Activated CD8-positive, alpha-beta T cell treated with anti-CD3 and anti-CD28 coated beads, Interleukin-2, amount 10 ng/mL, durations not matched to agents 7 days and 5 days (primary cell): ENCODE measurements around the gene UBE2F. TPM values are rescaled to one million over a fixed set of nuclear protein-coding genes. Genes with fewer than 3 reads are reported as not detected.

ENCODE experiments used
- ATAC-seq: fragments of 150-1000 bp; cut with Tn5 transposase; one replicate; pipeline ENCODE4 v1.10.0; 2021; ENCODE audit warnings: moderate library complexity
- CTCF ChIA-PET: fragments of 350-600 bp; sonication (Branson Sonifier 250); formaldehyde crosslinking; loops from one replicate; lab custom pipeline; 2021; ENCODE audit warnings: antibody characterized with exemption; lab: Charles Lee
- POLR2A ChIA-PET: fragments of 350-600 bp; sonication (Branson Sonifier 250); formaldehyde crosslinking; loops from one replicate; lab custom pipeline; 2021; ENCODE audit warnings: antibody characterized with exemption; lab: Charles Lee
- DNase-seq: peaks from one replicate; pipeline ENCODE4 v3.0.0-alpha.2; 2020
- H3K27ac Mint-ChIP-seq: one replicate; pipeline ENCODE4 v1.8.0; 2021; ENCODE audit warnings: mild to moderate bottlenecking, mixed read lengths
- H3K27me3 Mint-ChIP-seq: one replicate; pipeline ENCODE4 v1.8.0; 2021; ENCODE audit warnings: low read depth, mixed read lengths
- H3K36me3 Mint-ChIP-seq: one replicate; pipeline ENCODE4 v1.8.0; 2021; ENCODE audit warnings: low read depth, mixed read lengths
- H3K4me1 Mint-ChIP-seq: one replicate; pipeline ENCODE4 v1.8.0; 2021; ENCODE audit warnings: low read depth, mixed read lengths
- H3K4me3 Mint-ChIP-seq: one replicate; pipeline ENCODE4 v1.8.0; 2021; ENCODE audit warnings: mild to moderate bottlenecking, mixed read lengths
- H3K9me3 Mint-ChIP-seq: one replicate; pipeline ENCODE4 v1.8.0; 2022; ENCODE audit warnings: mixed read lengths; ENCODE audit not compliant: insufficient read depth
- total RNA-seq, 2 experiments: library from RNA; stranded (reverse); gene quantifications; one replicate each; pipeline ENCODE4 v1.2.3, GENCODE V29; 2021

Gene UBE2F
- total RNA-seq, 2 experiments from 2014 or later = 70.2 to 71.9 TPM

GRCh38 chr2:238004077-238004830 is 37.4 kb downstream of the UBE2F start:
- Mint-ChIP-seq H3K36me3 (peaks cover 47% of the 10 kb centered on the region), H3K27me3 (no peaks in the 10 kb centered on the region), H3K27ac (peak overlapping the region; percentile 16), H3K4me3 (no peak overlapping the region), H3K4me1 (peaks cover 44% of the 10 kb centered on the region), H3K9me3 (no peaks in the 10 kb centered on the region)
- POLR2A ChIA-PET = interaction anchor here (1.2 kb wide), 1 partner anchor 37 kb away, joined by 3 read pairs; no protein-coding TSS in a partner anchor
- no peak for DNase-seq
- peak; percentile 10 for ATAC-seq
- CTCF ChIA-PET = interaction anchor here (0.7 to 1.1 kb wide), 2 partner anchors 81 to 198 kb away, joined by 3 to 4 read pairs; no protein-coding TSS in a partner anchor

- ATAC-seq = no peak
Observed at GRCh38 chr2:238005528-238005927, 38.7 kb downstream of the UBE2F start.

GRCh38 chr2:238006510-238006909 is 39.7 kb downstream of the UBE2F start:
- H3K4me1 Mint-ChIP-seq = peaks cover 52% of the 10 kb centered on the region
- H3K4me3 Mint-ChIP-seq = no peak overlapping the region
- H3K9me3 Mint-ChIP-seq = no peaks in the 10 kb centered on the region
- ChIA-PET POLR2A (no interaction called here), CTCF (interaction anchor here (1.2 kb wide), 1 partner anchor 38 kb away, joined by 4 read pairs; no protein-coding TSS in a partner anchor)
- ATAC-seq (no peak), DNase-seq (no peak)
- no peak overlapping the region for H3K27ac Mint-ChIP-seq
- peaks cover 44% of the 10 kb centered on the region for H3K36me3 Mint-ChIP-seq
- no peaks in the 10 kb centered on the region for H3K27me3 Mint-ChIP-seq

More at GRCh38 chr2:238005528-238005927, 38.7 kb downstream of the UBE2F start:
- Mint-ChIP-seq H3K9me3 (no peaks in the 10 kb centered on the region), H3K36me3 (peaks cover 39% of the 10 kb centered on the region), H3K4me3 (no peak overlapping the region), H3K27me3 (no peaks in the 10 kb centered on the region), H3K27ac (no peak overlapping the region), H3K4me1 (peaks cover 46% of the 10 kb centered on the region)
- CTCF ChIA-PET = no interaction called here
- POLR2A ChIA-PET = no interaction called here
- DNase-seq = no peak

- peaks cover 46% of the 10 kb centered on the region for H3K36me3 Mint-ChIP-seq
- H3K4me1 Mint-ChIP-seq = peaks cover 49% of the 10 kb centered on the region
- no peak overlapping the region for H3K4me3 Mint-ChIP-seq
- DNase-seq (no peak), ATAC-seq (no peak)
- H3K27ac Mint-ChIP-seq = no peak overlapping the region
- no peaks in the 10 kb centered on the region for H3K27me3 Mint-ChIP-seq
- ChIA-PET POLR2A (no interaction called here), CTCF (interaction anchor here (2.4 kb wide), 1 partner anchor 39 kb away, joined by 11 read pairs; no protein-coding TSS in a partner anchor)
- H3K9me3 Mint-ChIP-seq = no peaks in the 10 kb centered on the region
Observed at GRCh38 chr2:238007924-238008323, 41.1 kb downstream of the UBE2F start.

- DNase-seq = no peak
- Mint-ChIP-seq H3K36me3 (peaks cover 41% of the 10 kb centered on the region), H3K27me3 (no peaks in the 10 kb centered on the region), H3K9me3 (no peaks in the 10 kb centered on the region), H3K27ac (no peak overlapping the region), H3K4me3 (no peak overlapping the region), H3K4me1 (peaks cover 34% of the 10 kb centered on the region)
- ChIA-PET POLR2A (no interaction called here), CTCF (interaction anchor here (2.4 kb wide), 1 partner anchor 41 kb away, joined by 11 read pairs; no protein-coding TSS in a partner anchor)
- peak; percentile 39 for ATAC-seq
Observed at GRCh38 chr2:238009563-238009962, 42.7 kb downstream of the UBE2F start.

- H3K36me3 Mint-ChIP-seq = peaks cover 34% of the 10 kb centered on the region
- CTCF ChIA-PET = interaction anchor here (2.4 kb wide), 1 partner anchor 42 kb away, joined by 11 read pairs; no protein-coding TSS in a partner anchor
- POLR2A ChIA-PET = no interaction called here
- H3K4me3 Mint-ChIP-seq = no peak overlapping the region
- DNase-seq (no peak), ATAC-seq (no peak)
- H3K9me3 Mint-ChIP-seq = no peaks in the 10 kb centered on the region
- H3K27ac Mint-ChIP-seq = no peak overlapping the region
- peaks cover 30% of the 10 kb centered on the region for H3K4me1 Mint-ChIP-seq
- H3K27me3 Mint-ChIP-seq = no peaks in the 10 kb centered on the region
Observed at GRCh38 chr2:238010572-238010971, 43.8 kb downstream of the UBE2F start.

GRCh38 chr2:238013806-238014205 is 47.0 kb downstream of the UBE2F start:
- no peak overlapping the region for H3K4me3 Mint-ChIP-seq
- ChIA-PET CTCF (interaction anchor here (1.8 kb wide), 1 partner anchor 91 kb away, joined by 5 read pairs; no protein-coding TSS in a partner anchor), POLR2A (no interaction called here)
- no peaks in the 10 kb centered on the region for H3K27me3 Mint-ChIP-seq
- H3K36me3 Mint-ChIP-seq = peaks cover 26% of the 10 kb centered on the region
- H3K9me3 Mint-ChIP-seq = no peaks in the 10 kb centered on the region
- no peak for DNase-seq
- no peak for ATAC-seq
- H3K27ac Mint-ChIP-seq = no peak overlapping the region
- H3K4me1 Mint-ChIP-seq = peaks cover 17% of the 10 kb centered on the region

GRCh38 chr2:238015705-238016104 is 48.9 kb downstream of the UBE2F start:
- ATAC-seq (no peak), DNase-seq (no peak)
- Mint-ChIP-seq H3K27ac (no peak overlapping the region), H3K27me3 (no peaks in the 10 kb centered on the region), H3K4me3 (no peak overlapping the region), H3K4me1 (peaks cover 8% of the 10 kb centered on the region), H3K9me3 (no peaks in the 10 kb centered on the region), H3K36me3 (peaks cover 27% of the 10 kb centered on the region)
- ChIA-PET CTCF (interaction anchor here (1.0 to 1.8 kb wide), 4 partner anchors 15 to 92 kb away, joined by 3 to 7 read pairs (median 4); no protein-coding TSS in a partner anchor), POLR2A (no interaction called here)

GRCh38 chr2:238016526-238016925 is 49.7 kb downstream of the UBE2F start:
- ATAC-seq (no peak), DNase-seq (no peak)
- no peaks in the 10 kb centered on the region for H3K9me3 Mint-ChIP-seq
- peaks cover 30% of the 10 kb centered on the region for H3K36me3 Mint-ChIP-seq
- H3K27ac Mint-ChIP-seq = no peak overlapping the region
- ChIA-PET CTCF (no interaction called here), POLR2A (no interaction called here)
- no peak overlapping the region for H3K4me3 Mint-ChIP-seq
- H3K4me1 Mint-ChIP-seq = peaks cover 3% of the 10 kb centered on the region
- H3K27me3 Mint-ChIP-seq = no peaks in the 10 kb centered on the region

- Mint-ChIP-seq H3K4me3 (no peak overlapping the region), H3K36me3 (peaks cover 29% of the 10 kb centered on the region), H3K9me3 (no peaks in the 10 kb centered on the region), H3K27ac (no peak overlapping the region), H3K27me3 (no peaks in the 10 kb centered on the region), H3K4me1 (peaks cover 13% of the 10 kb centered on the region)
- ChIA-PET POLR2A (no interaction called here), CTCF (no interaction called here)
- ATAC-seq (no peak), DNase-seq (no peak)
Observed at GRCh38 chr2:238019962-238020361, 53.1 kb downstream of the UBE2F start.

GRCh38 chr2:238020816-238021215 is 54.0 kb downstream of the UBE2F start:
- H3K36me3 Mint-ChIP-seq = peaks cover 37% of the 10 kb centered on the region
- ChIA-PET CTCF (no interaction called here), POLR2A (no interaction called here)
- no peak for DNase-seq
- no peaks in the 10 kb centered on the region for H3K9me3 Mint-ChIP-seq
- no peaks in the 10 kb centered on the region for H3K27me3 Mint-ChIP-seq
- no peak for ATAC-seq
- no peak overlapping the region for H3K27ac Mint-ChIP-seq
- no peak overlapping the region for H3K4me3 Mint-ChIP-seq
- H3K4me1 Mint-ChIP-seq = peaks cover 20% of the 10 kb centered on the region

GRCh38 chr2:238021327-238021726 is 54.5 kb downstream of the UBE2F start:
- Mint-ChIP-seq H3K4me3 (no peak overlapping the region), H3K27me3 (no peaks in the 10 kb centered on the region), H3K27ac (no peak overlapping the region), H3K36me3 (peaks cover 39% of the 10 kb centered on the region), H3K9me3 (no peaks in the 10 kb centered on the region), H3K4me1 (peaks cover 20% of the 10 kb centered on the region)
- POLR2A ChIA-PET = no interaction called here
- ATAC-seq (no peak), DNase-seq (no peak)
- CTCF ChIA-PET = no interaction called here
